ENCODE results near the gene MYLK4. TPM values are rescaled to one million over a fixed set of nuclear protein-coding genes. Genes with fewer than 3 reads are reported as not detected.
A peak's percentile ranks its signal among the peaks of the same experiment; 100 is the strongest.

MYLK4 gene
- total RNA-seq, 2 experiments from 2014 or later, result 0.07 TPM; not detected in 1

DNA sequence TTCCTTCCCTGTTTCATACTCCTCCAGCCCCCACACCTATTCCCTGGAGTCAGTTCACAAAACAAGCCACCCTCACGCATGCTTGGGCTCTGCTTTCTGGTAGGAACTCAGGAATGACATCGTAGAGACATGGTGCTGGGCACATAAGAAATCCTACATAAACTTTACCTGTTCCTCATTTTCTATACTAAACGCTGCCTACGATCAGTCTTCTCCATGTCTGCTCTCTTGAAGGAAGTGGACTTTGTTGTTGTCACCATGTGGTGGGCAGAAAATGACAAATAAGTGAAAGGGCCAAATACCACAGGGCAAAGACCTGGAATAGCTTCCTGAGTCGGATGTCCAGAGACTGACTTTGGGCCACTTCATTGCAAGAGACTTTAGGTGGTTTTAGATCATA lies 10.1 kb downstream of the MYLK4 start:
- H3K27ac Mint-ChIP-seq, result no peak overlapping the region
- CTCF ChIA-PET, result interaction anchor here (0.6 to 6.2 kb wide), 3 partner anchors 10 to 100 kb away, joined by 3 to 66 read pairs (median 6); partner anchors contain the start of gene MYLK4

DNA sequence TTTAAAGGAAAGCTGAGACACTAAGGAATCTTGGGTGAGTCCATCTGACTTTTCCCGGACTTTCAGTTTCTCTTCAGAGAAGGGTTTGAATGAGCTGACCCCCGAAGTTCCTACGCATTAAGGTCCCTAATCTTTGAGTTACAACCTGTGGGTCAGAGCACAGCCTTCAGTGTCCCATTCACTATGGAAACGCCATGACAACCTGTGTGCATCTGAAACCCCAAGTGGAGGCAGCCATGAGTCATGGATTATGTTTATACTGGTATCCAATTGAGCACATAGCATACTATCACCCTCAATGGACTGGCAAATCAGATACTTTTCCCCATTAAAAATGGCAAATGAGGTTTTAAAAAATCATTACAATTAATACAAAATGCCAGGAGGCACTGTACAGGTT lies 11.4 kb downstream of the MYLK4 start:
- Mint-ChIP-seq H3K9me3 (no peaks in the 10 kb centered on the region), H3K36me3 (ENCODE audit: low read depth) (no peaks in the 10 kb centered on the region), H3K27me3 (ENCODE audit: low read depth) (no peaks in the 10 kb centered on the region), H3K27ac (no peak overlapping the region), H3K4me1 (ENCODE audit: low read depth) (peaks cover 5% of the 10 kb centered on the region), H3K4me3 (no peak overlapping the region)
- CTCF ChIA-PET, result interaction anchor here (0.6 to 6.2 kb wide), 3 partner anchors 11 to 105 kb away, joined by 5 to 66 read pairs (median 6); partner anchors contain the start of gene MYLK4
- peak; percentile 40 for DNase-seq
- intact Hi-C loops (cut with micrococcal nuclease), result no loop called here

More for the DNA sequence above, 10.1 kb downstream of the MYLK4 start:
- H3K9me3 Mint-ChIP-seq, result no peaks in the 10 kb centered on the region
- intact Hi-C loops (cut with micrococcal nuclease), result no loop called here
- no peaks in the 10 kb centered on the region for H3K27me3 Mint-ChIP-seq (ENCODE audit: low read depth)
- H3K4me3 Mint-ChIP-seq, result no peak overlapping the region
- no peaks in the 10 kb centered on the region for H3K36me3 Mint-ChIP-seq (ENCODE audit: low read depth)
- no peak for DNase-seq
- H3K4me1 Mint-ChIP-seq (ENCODE audit: low read depth), result peaks cover 5% of the 10 kb centered on the region

DNA sequence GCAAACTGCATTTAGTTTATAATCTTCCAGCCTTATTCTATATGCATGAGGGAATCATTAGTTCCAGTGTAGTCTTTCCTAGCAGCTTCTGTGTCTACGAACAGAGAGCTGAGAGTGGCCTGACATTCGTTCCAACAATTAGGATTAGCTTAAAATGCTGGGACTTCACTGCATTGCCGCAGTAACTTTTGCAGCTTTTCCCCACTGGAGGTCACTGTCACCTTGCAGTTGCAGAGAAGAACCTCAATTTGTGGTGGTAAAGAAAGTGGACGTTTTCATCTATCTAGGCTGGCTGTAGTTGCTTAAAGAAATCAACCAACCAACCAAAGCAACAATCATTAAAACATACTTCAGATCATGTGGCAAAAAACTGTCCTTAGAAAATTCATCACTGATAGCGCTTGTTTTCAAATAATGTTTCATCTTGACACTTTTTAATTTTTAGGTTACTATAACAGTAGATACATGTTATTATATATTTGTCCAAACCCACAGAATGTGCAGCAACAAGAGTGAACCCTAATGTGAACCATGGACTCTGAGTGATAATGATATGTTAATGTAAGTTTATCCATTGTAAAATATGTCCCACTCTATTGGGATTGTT lies 12.2 kb downstream of the MYLK4 start:
- intact Hi-C loops (cut with micrococcal nuclease), result loop anchor here (1.0 kb wide), 2 partner anchors 12 to 23 kb away; partner anchors contain the start of gene MYLK4
- peaks cover 5% of the 10 kb centered on the region for H3K4me1 Mint-ChIP-seq (ENCODE audit: low read depth)
- H3K9me3 Mint-ChIP-seq, result no peaks in the 10 kb centered on the region
- no peak overlapping the region for H3K27ac Mint-ChIP-seq
- CTCF ChIA-PET, result interaction anchor here (0.6 to 6.2 kb wide), 17 partner anchors 8 to 196 kb away, joined by 3 to 66 read pairs (median 4); partner anchors contain the start of genes MYLK4 and SERPINB1
- no peaks in the 10 kb centered on the region for H3K27me3 Mint-ChIP-seq (ENCODE audit: low read depth)
- DNase-seq, result peak; percentile 77
- H3K4me3 Mint-ChIP-seq, result no peak overlapping the region
- H3K36me3 Mint-ChIP-seq (ENCODE audit: low read depth), result no peaks in the 10 kb centered on the region

DNA sequence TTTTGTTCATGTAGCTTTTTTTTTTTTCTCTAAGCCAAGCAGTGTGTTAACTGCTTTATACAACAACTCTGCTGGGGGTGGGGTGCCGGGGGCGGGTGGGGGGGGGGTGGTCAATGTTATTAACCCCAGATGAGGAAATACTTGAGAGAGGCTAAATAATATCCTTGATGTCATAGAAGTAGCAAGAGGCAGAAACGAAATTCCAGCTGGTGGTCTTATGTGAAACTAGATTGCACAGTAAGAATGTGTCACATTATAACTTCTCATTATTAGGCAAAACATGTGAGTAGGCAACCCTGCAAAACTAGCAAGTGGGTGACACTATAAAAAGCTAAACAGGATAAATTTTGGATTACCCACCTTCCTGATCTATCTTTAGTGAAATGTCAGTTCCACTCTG lies 12.8 kb downstream of the MYLK4 start:
- Mint-ChIP-seq H3K9me3 (no peaks in the 10 kb centered on the region), H3K27me3 (ENCODE audit: low read depth) (no peaks in the 10 kb centered on the region), H3K4me3 (no peak overlapping the region), H3K4me1 (ENCODE audit: low read depth) (peaks cover 8% of the 10 kb centered on the region), H3K36me3 (ENCODE audit: low read depth) (no peaks in the 10 kb centered on the region), H3K27ac (no peak overlapping the region)
- CTCF ChIA-PET, result interaction anchor here (0.6 to 6.2 kb wide), 16 partner anchors 11 to 195 kb away, joined by 3 to 66 read pairs (median 4); partner anchors contain the start of genes MYLK4 and SERPINB1
- DNase-seq, result no peak
- intact Hi-C loops (cut with micrococcal nuclease), result loop anchor here (1.0 kb wide), 2 partner anchors 12 to 23 kb away; partner anchors contain the start of gene MYLK4

DNA sequence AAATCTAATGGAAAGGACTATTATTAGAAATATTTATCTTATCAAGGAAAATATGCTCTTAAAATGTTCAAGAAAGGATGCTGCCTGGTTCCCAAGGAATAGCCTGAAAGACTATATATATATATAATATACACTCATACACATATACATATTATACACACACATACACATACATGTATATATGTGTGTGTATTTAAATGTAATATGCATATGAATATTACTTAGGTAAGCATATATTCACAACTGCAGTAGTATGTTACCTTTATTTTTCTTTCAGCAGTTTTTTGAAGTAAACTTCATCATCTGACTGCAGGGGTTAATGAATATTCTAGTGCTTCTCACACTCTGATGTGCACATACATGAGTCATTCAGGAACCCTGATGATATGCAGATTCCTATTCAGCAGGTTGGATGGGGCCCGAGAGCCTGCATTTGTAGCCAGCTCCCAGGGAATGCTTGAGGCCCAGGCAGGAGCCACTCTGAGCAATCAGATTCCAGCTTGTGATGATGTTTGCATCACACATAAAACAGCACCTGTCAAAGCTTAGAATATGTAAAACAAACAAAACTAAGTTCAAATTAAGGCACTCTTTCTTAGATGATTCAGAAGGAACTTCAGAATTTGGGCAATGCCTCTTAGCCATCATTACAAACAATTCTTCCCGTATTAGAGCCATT lies 16.1 kb downstream of the MYLK4 start:
- CTCF ChIA-PET, result interaction anchor here (6.2 kb wide), 1 partner anchor 16 kb away, joined by 66 read pairs; the partner anchor contains the start of gene MYLK4
- no peak overlapping the region for H3K4me3 Mint-ChIP-seq

DNA sequence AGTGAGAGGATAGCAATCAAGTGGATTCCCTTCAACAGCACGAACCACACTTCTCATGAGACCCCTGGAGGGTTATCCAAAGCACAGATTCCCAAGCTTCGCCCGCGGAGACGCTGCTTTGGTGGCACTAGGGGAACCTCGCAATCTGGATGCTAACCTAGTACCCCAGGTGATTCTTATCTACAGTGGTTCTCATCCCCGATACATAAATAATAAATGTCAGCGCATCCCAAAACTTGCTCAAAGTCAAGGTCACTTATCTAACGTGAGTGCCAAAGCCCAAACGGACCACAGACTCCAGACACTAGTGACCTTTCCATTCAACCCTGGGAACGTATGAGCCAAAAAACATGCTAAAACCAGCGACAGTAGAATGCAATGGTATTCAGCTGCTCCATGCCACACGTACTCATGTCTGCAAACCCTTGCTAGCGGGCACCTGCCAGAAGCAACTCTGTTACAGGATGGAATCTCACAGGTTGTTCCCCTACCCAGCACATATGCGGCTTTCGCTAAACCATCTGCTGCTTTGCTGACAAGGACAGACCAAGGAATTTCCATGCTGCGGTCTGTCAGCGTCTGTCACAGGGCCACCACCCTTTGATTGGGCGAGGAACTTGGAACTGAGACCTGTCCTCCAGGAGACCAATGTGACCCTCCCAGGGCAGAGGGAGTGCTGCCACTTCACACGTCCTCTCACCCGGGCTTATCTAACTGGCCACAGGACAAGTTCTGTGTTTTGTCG lies 16.8 kb downstream of the MYLK4 start:
- H3K36me3 Mint-ChIP-seq (ENCODE audit: low read depth), result no peaks in the 10 kb centered on the region
- CTCF ChIA-PET, result interaction anchor here (0.7 to 1.2 kb wide), 4 partner anchors 15 to 1127 kb away, joined by 3 to 4 read pairs (median 3); partner anchors contain the start of gene MYLK4
- intact Hi-C loops (cut with micrococcal nuclease), result no loop called here
- DNase-seq, result no peak
- H3K4me1 Mint-ChIP-seq (ENCODE audit: low read depth), result peaks cover 8% of the 10 kb centered on the region
- no peak overlapping the region for H3K4me3 Mint-ChIP-seq
- H3K9me3 Mint-ChIP-seq, result no peaks in the 10 kb centered on the region
- no peaks in the 10 kb centered on the region for H3K27me3 Mint-ChIP-seq (ENCODE audit: low read depth)
- H3K27ac Mint-ChIP-seq, result no peak overlapping the region

More for the DNA sequence above, 16.1 kb downstream of the MYLK4 start:
- no peaks in the 10 kb centered on the region for H3K27me3 Mint-ChIP-seq (ENCODE audit: low read depth)
- no peak overlapping the region for H3K27ac Mint-ChIP-seq
- intact Hi-C loops (cut with micrococcal nuclease), result no loop called here
- H3K9me3 Mint-ChIP-seq, result no peaks in the 10 kb centered on the region
- H3K36me3 Mint-ChIP-seq (ENCODE audit: low read depth), result no peaks in the 10 kb centered on the region
- H3K4me1 Mint-ChIP-seq (ENCODE audit: low read depth), result peaks cover 8% of the 10 kb centered on the region
- no peak for DNase-seq

DNA sequence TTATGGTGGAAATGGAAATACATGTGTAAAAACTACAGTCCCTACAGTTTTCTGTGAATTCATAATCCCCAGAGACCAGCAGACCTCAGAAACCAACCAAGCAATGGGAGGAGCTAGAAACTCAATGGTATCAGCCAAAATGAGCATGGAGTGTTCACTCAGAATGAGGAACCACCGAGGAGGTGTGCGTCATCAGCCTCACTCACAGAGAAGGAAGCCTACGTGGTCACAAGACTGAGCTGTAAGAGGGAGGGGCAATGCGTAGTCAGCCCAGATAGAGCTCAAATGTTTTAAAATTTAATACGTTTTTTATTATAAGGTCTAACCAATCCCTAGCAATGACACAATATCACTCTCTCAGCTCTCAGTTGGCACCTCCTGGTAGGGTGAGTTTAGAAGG lies 17.4 kb downstream of the MYLK4 start:
- no peak overlapping the region for H3K27ac Mint-ChIP-seq
- H3K36me3 Mint-ChIP-seq (ENCODE audit: low read depth), result no peaks in the 10 kb centered on the region
- CTCF ChIA-PET, result interaction anchor here (0.7 to 1.2 kb wide), 4 partner anchors 16 to 1127 kb away, joined by 3 to 4 read pairs (median 3); partner anchors contain the start of gene MYLK4
- intact Hi-C loops (cut with micrococcal nuclease), result no loop called here
- peak; percentile 68 for DNase-seq
- no peaks in the 10 kb centered on the region for H3K9me3 Mint-ChIP-seq
- peaks cover 3% of the 10 kb centered on the region for H3K27me3 Mint-ChIP-seq (ENCODE audit: low read depth)
- no peak overlapping the region for H3K4me3 Mint-ChIP-seq
- H3K4me1 Mint-ChIP-seq (ENCODE audit: low read depth), result peaks cover 7% of the 10 kb centered on the region

DNA sequence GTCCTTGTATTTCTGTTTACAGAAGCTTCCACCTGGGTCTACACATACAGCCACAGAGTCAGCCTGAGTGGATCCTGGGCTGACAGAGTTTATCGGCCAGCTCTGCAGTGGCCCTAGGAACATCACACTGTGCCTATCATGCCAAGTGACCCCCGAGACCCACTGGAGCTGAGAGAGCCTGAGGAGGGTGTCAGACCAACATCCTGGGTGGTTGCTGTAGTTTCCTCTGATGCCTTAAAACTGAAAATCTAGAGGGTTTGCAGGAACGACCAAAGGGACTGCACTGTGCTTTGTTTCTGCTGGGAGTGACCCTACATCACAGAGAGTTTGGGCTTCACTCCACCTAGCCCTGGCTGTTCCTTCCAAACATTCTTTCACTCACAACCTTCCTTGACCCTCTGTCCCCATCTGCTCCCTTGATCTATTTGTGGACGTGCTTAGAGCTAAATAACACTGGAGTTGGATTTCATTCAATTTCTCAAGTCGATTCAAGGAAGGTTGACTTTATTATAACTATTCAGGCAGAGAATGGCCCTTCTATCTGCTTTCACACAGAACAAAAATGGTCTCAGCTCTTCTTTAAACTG lies 18.1 kb downstream of the MYLK4 start:
- DNase-seq, result no peak
- Mint-ChIP-seq H3K27me3 (ENCODE audit: low read depth) (peaks cover 3% of the 10 kb centered on the region), H3K36me3 (ENCODE audit: low read depth) (no peaks in the 10 kb centered on the region), H3K9me3 (no peaks in the 10 kb centered on the region), H3K27ac (no peak overlapping the region), H3K4me3 (no peak overlapping the region), H3K4me1 (ENCODE audit: low read depth) (peaks cover 3% of the 10 kb centered on the region)
- intact Hi-C loops (cut with micrococcal nuclease), result no loop called here
- CTCF ChIA-PET, result interaction anchor here (1.2 to 1.6 kb wide), 2 partner anchors 18 to 29 kb away, joined by 4 to 6 read pairs; partner anchors contain the start of gene MYLK4

DNA sequence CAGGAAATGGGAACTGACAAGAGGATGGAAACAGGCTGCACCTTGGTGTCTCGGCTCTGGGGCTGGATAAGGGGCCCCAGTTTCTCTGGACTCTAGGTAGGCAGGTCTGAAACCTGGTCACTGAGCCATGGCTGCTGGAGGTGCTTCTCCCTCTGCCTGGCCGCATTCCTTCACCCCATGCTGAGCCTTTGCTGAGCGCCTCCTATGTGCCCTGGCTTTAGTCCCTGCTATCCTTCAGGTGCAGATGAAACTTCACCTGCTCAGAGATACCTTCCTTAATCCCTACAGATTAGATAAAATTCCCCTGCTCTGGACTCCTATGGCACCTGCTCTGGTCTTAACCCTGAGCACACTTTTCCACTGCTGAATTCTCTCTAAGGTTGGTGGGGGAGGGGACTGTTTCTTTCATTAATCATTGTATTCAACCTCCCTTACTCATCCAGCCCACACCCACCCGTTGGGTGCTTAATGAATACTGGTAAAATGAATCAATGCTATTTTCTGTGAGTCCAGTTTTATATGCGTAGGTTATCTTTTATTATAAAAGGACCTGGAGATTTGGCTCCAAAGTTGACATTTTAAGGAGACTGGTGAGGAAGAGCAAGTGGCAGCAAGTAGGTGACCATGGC lies 19.3 kb downstream of the MYLK4 start:
- Mint-ChIP-seq H3K36me3 (ENCODE audit: low read depth) (no peaks in the 10 kb centered on the region), H3K4me1 (ENCODE audit: low read depth) (peaks cover 3% of the 10 kb centered on the region), H3K27ac (no peak overlapping the region), H3K27me3 (ENCODE audit: low read depth) (peaks cover 3% of the 10 kb centered on the region), H3K4me3 (no peak overlapping the region), H3K9me3 (no peaks in the 10 kb centered on the region)
- no peak for DNase-seq
- intact Hi-C loops (cut with micrococcal nuclease), result no loop called here
- CTCF ChIA-PET, result interaction anchor here (1.6 kb wide), 1 partner anchor 19 kb away, joined by 6 read pairs; the partner anchor contains the start of gene MYLK4

DNA sequence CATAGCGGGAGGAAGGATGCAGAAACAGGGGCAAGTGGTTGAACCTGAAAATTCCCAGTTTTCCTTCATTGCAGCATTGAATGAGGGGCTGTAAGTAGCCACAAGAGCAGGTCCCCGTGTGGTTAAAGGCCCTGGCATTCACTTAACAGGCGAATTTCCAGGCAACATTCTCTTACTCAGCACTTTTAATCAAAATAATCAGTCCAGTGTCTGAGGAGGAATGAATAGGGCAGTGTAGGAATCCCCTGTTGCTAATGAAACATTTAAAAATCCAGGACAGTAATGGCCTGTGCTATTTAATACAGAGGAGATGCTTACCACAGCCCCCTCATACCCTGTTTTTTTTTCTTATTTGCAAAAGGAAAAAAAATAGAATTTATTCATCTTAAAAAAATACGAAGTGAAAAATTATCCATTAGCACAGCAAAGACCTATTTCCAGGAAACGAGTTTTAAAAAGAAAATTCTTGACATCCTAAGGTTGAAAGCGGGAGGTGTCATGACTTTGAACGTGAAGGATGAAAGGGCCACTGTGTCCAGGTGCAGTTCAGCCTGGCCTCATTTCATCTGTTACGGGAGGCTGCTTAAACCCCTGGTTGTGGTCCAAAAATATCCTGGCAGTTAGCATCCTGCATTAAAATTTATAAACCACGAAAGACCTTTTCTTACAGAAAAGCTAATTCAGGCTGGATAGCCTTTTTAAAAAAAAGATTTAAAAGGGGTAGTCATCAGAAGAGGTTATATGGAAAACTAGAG lies 20.2 kb downstream of the MYLK4 start:
- no peaks in the 10 kb centered on the region for H3K36me3 Mint-ChIP-seq (ENCODE audit: low read depth)
- no peaks in the 10 kb centered on the region for H3K9me3 Mint-ChIP-seq
- no peak overlapping the region for H3K27ac Mint-ChIP-seq
- no peak overlapping the region for H3K4me3 Mint-ChIP-seq
- CTCF ChIA-PET, result interaction anchor here (0.6 kb wide), 1 partner anchor 79 kb away, joined by 3 read pairs; no protein-coding TSS in a partner anchor
- H3K4me1 Mint-ChIP-seq (ENCODE audit: low read depth), result peaks cover 3% of the 10 kb centered on the region
- no peak for DNase-seq
- intact Hi-C loops (cut with micrococcal nuclease), result no loop called here
- peaks cover 3% of the 10 kb centered on the region for H3K27me3 Mint-ChIP-seq (ENCODE audit: low read depth)

DNA sequence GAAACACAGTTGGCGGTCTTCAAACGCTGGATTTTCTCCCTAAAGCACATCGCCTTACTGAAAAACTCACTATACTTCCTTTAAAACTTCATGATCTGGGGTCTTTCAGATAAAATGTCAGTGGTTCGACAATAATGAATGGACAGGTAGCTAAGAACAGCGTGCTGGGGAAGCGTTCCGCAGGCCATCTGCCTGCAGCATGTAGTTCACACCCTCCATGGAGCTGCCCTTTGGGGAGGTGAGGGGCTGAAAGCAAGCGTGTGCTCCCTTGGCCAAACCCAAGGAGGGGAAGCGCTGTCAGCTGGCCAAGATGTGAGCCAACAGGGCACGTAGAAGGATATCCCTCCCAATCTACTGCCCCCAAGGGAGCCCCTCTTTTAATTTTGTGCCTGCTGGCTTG lies 20.8 kb downstream of the MYLK4 start:
- CTCF ChIA-PET, result interaction anchor here (0.6 to 0.8 kb wide), 2 partner anchors 13 to 78 kb away, joined by 3 read pairs; no protein-coding TSS in a partner anchor
- intact Hi-C loops (cut with micrococcal nuclease), result no loop called here
- no peak for DNase-seq
- Mint-ChIP-seq H3K36me3 (ENCODE audit: low read depth) (no peaks in the 10 kb centered on the region), H3K27ac (no peak overlapping the region), H3K27me3 (ENCODE audit: low read depth) (peaks cover 3% of the 10 kb centered on the region), H3K4me1 (ENCODE audit: low read depth) (peaks cover 3% of the 10 kb centered on the region), H3K9me3 (no peaks in the 10 kb centered on the region), H3K4me3 (no peak overlapping the region)

All from activated naive CD4-positive, alpha-beta T cell treated with anti-CD3 and anti-CD28 coated beads for 36 hours (primary cell).